Measurements from ENCODE around the gene RBM6. TPM values are rescaled to one million over a fixed set of nuclear protein-coding genes. Genes with fewer than 3 reads are reported as not detected.

The RBM6 gene
- total RNA-seq, 3 donors from 2014 or later, result 92.2 to 158 (median 154) TPM

GRCh38 chr3:50120364-50121071, 180.6 kb downstream of the RBM6 start:
- intact Hi-C loops (cut with DNase I; ENCODE audit: low total_unique reads), result loop anchor here (10.0 kb wide), 1 partner anchor 64 kb away; no protein-coding TSS in a partner anchor
- H3K9me3 ChIP-seq, result no peaks in the 10 kb centered on the region
- H3K4me3 ChIP-seq, result no peak overlapping the region
- H3K36me3 ChIP-seq, result no peaks in the 10 kb centered on the region
- peaks cover 14% of the 10 kb centered on the region in 2 donors for H3K4me1 ChIP-seq
- H3K27ac ChIP-seq, result no peak overlapping the region
- no peak for DNase-seq (ENCODE audit: low spot score in 2 of 2)
- TF ChIP-seq CTCF (IDR thresholded peaks at IDR 0.05) (no peak), POLR2A (IDR thresholded peaks at IDR 0.05) (no peak)
- H3K27me3 ChIP-seq, result no peaks in the 10 kb centered on the region

GRCh38 chr3:50121072-50122032, 181.4 kb downstream of the RBM6 start:
- H3K36me3 ChIP-seq, result no peaks in the 10 kb centered on the region
- peak; percentile 84 to 94 (median 86) for TF ChIP-seq CTCF (IDR thresholded peaks at IDR 0.05)
- TF ChIP-seq POLR2A (IDR thresholded peaks at IDR 0.05), result no peak
- peak in 2 of 3 donors; percentile 25 to 60 for TF ChIP-seq POLR2AphosphoS5 (IDR thresholded peaks at IDR 0.05)
- no peaks in the 10 kb centered on the region for H3K9me3 ChIP-seq
- peaks cover 20 to 22% of the 10 kb centered on the region in 2 donors for H3K4me1 ChIP-seq
- no peaks in the 10 kb centered on the region for H3K27me3 ChIP-seq
- peak; percentile 64 to 85 for DNase-seq (ENCODE audit: low spot score in 2 of 2)
- intact Hi-C loops (cut with DNase I; ENCODE audit: low total_unique reads), result loop anchor here (10.0 kb wide), 1 partner anchor 63 kb away; no protein-coding TSS in a partner anchor
- H3K27ac ChIP-seq, result peak overlapping the region in 1 of 2 donors; percentile 30
- H3K4me3 ChIP-seq, result no peak overlapping the region

GRCh38 chr3:50122071-50122470, 182.1 kb downstream of the RBM6 start:
- no peak for DNase-seq (ENCODE audit: low spot score in 2 of 2)
- Histone ChIP-seq H3K9me3 (no peaks in the 10 kb centered on the region), H3K36me3 (no peaks in the 10 kb centered on the region), H3K4me1 (peaks cover 24 to 27% of the 10 kb centered on the region in 2 donors), H3K4me3 (no peak overlapping the region), H3K27me3 (no peaks in the 10 kb centered on the region), H3K27ac (no peak overlapping the region)
- intact Hi-C loops (cut with DNase I; ENCODE audit: low total_unique reads), result loop anchor here (10.0 kb wide), 1 partner anchor 63 kb away; no protein-coding TSS in a partner anchor
- TF ChIP-seq POLR2A (IDR thresholded peaks at IDR 0.05) (no peak), CTCF (IDR thresholded peaks at IDR 0.05) (no peak), POLR2AphosphoS5 (IDR thresholded peaks at IDR 0.05) (no peak)

- Histone ChIP-seq H3K27me3 (no peaks in the 10 kb centered on the region), H3K9me3 (no peaks in the 10 kb centered on the region), H3K27ac (no peak overlapping the region), H3K4me1 (peaks cover 24 to 28% of the 10 kb centered on the region in 2 donors), H3K36me3 (no peaks in the 10 kb centered on the region), H3K4me3 (no peak overlapping the region)
- intact Hi-C loops (cut with DNase I; ENCODE audit: low total_unique reads), result loop anchor here (10.0 kb wide), 1 partner anchor 62 kb away; no protein-coding TSS in a partner anchor
- TF ChIP-seq POLR2A (IDR thresholded peaks at IDR 0.05) (no peak), CTCF (IDR thresholded peaks at IDR 0.05) (no peak), POLR2AphosphoS5 (IDR thresholded peaks at IDR 0.05) (no peak)
- DNase-seq (ENCODE audit: low spot score in 2 of 2), result peak in 1 of 2 donors; percentile 49
Observed at GRCh38 chr3:50122661-50123391, 182.9 kb downstream of the RBM6 start.
